ENCODE results near the gene DFFA.
A peak's percentile ranks its signal among the peaks of the same experiment; 100 is the strongest.

- TF ChIP-seq CTCF (conservative IDR thresholded peaks at IDR 0.05; ENCODE audit: low read depth, low read length) (no peak), NFE2L2 (IDR thresholded peaks at IDR 0.05; ENCODE audit: low read depth, low read length) (peak; percentile 79), CHD1 (IDR thresholded peaks at IDR 0.05; ENCODE audit: low read depth, low read length) (no peak), RAD21 (IDR thresholded peaks at IDR 0.05; ENCODE audit: low read length) (no peak)
Measured at GRCh38 chr1:10459184-10459583, 13.1 kb downstream of the DFFA start.
